Hepatocyte (in vitro differentiated cells): ENCODE data around the gene OLFML1. TPM values are rescaled to one million over a fixed set of nuclear protein-coding genes. Genes with fewer than 3 reads are reported as not detected.

ENCODE experiments used
- DNase-seq: peaks from one replicate; pipeline ENCODE4 v3.0.0-alpha.2; 2016; ENCODE audit warnings: low spot score
- H2AFZ ChIP-seq: fragments of 200-600 bp; sonication (generic); 2 replicates; pipeline ENCODE4 v1.6.0; 2016; ENCODE audit warnings: antibody characterized with exemption, mild to moderate bottlenecking
- H3K27ac ChIP-seq: fragments of 200-600 bp; sonication (generic); 2 replicates; pipeline ENCODE4 v1.5.1; 2016; ENCODE audit warnings: mild to moderate bottlenecking
- H3K27me3 ChIP-seq: fragments of 200-600 bp; sonication (generic); 2 replicates; pipeline ENCODE4 v1.6.1; 2016
- H3K36me3 ChIP-seq: fragments of 200-600 bp; sonication (generic); replicated peaks from 2 replicates; pipeline ENCODE4 v1.5.1; 2016; ENCODE audit warnings: low read depth; ENCODE audit not compliant: insufficient read depth
- H3K4me1 ChIP-seq: fragments of 200-600 bp; sonication (generic); 2 replicates; pipeline ENCODE4 v1.5.1; 2016; ENCODE audit warnings: mild to moderate bottlenecking, moderate library complexity; ENCODE audit not compliant: insufficient read depth
- H3K4me2 ChIP-seq: fragments of 200-600 bp; sonication (generic); 2 replicates; pipeline ENCODE4 v1.6.0; 2016
- H3K4me3 ChIP-seq: fragments of 200-600 bp; sonication (generic); 2 replicates; pipeline ENCODE4 v1.5.1; 2016; ENCODE audit warnings: mild to moderate bottlenecking
- H3K79me2 ChIP-seq: fragments of 200-600 bp; sonication (generic); 2 replicates; pipeline ENCODE4 v1.6.0; 2017; ENCODE audit warnings: mild to moderate bottlenecking
- H3K9me2 ChIP-seq: fragments of 200-600 bp; sonication (generic); replicated peaks from 2 replicates; pipeline ENCODE4 v1.6.0; 2017; ENCODE audit warnings: mild to moderate bottlenecking; ENCODE audit not compliant: insufficient read depth
- H3K9me3 ChIP-seq: fragments of 200-600 bp; sonication (generic); 2 replicates; pipeline ENCODE4 v1.5.1; 2016; ENCODE audit warnings: low read depth, mild to moderate bottlenecking
- H4K20me1 ChIP-seq: fragments of 200-600 bp; sonication (generic); 2 replicates; pipeline ENCODE4 v1.6.0; 2016; ENCODE audit warnings: mild to moderate bottlenecking; ENCODE audit not compliant: insufficient read depth, poor library complexity, severe bottlenecking
- CTCF ChIP-seq: fragments of 200-600 bp; sonication (generic); IDR thresholded peaks from 2 replicates; pipeline ENCODE4 v1.5.1; 2016; ENCODE audit warnings: antibody characterized with exemption, mild to moderate bottlenecking; ENCODE audit not compliant: poor library complexity
- EZH2 ChIP-seq: fragments of 200-600 bp; sonication (generic); IDR thresholded peaks from 2 replicates; pipeline ENCODE4 v1.6.1; 2016; ENCODE audit warnings: antibody characterized with exemption, mild to moderate bottlenecking, borderline replicate concordance
- EZH2phosphoT487 ChIP-seq: fragments of 200-600 bp; sonication (generic); IDR thresholded peaks from one replicate; pipeline ENCODE4 v1.6.1; 2018; ENCODE audit warnings: antibody characterized with exemption, mild to moderate bottlenecking, low read depth, moderate library complexity; ENCODE audit not compliant: unreplicated experiment, severe bottlenecking
- WGBS: methylation state at CpG from one replicate; pipeline ENCODE4 v1.1.6; 2016; ENCODE audit warnings: low lambda C conversion rate; ENCODE audit errors: missing lambda C conversion rate; 5-methylcytosine and 5-hydroxymethylcytosine counted together
- polyA plus RNA-seq: library from polyadenylated mRNA; unstranded; fragments of >200 nt; fragmentation: Nextera tagmentation; extraction: Ambion mirVana; gene quantifications from 2 replicates; pipeline ENCODE4 v1.2.1, GENCODE V29; 2016
- total RNA-seq: library from RNA; depleted of rRNA; stranded (reverse); fragments of >200 nt; gene quantifications from 2 replicates; pipeline ENCODE4 v1.2.3, GENCODE V29; 2014

Gene OLFML1
- total and polyA plus RNA-seq, 2 experiments from 2014 or later: 9.3 to 10.9 TPM

- no peak overlapping the region for H2AFZ ChIP-seq
- H3K9me3 ChIP-seq: no peaks in the 10 kb centered on the region
- H3K79me2 ChIP-seq: no peaks in the 10 kb centered on the region
- no peak overlapping the region for H3K4me2 ChIP-seq
- no peak overlapping the region for H3K4me3 ChIP-seq
- DNase-seq: no peak
- H4K20me1 ChIP-seq: no peaks in the 10 kb centered on the region
- TF ChIP-seq EZH2phosphoT487 (no peak), CTCF (no peak), EZH2 (no peak)
- no peaks in the 10 kb centered on the region for H3K27me3 ChIP-seq
- H3K27ac ChIP-seq: no peak overlapping the region
- no peaks in the 10 kb centered on the region for H3K9me2 ChIP-seq
- no peaks in the 10 kb centered on the region for H3K36me3 ChIP-seq
- 89% methylated on average over 4 of the region's 4 CpGs for WGBS
- H3K4me1 ChIP-seq: peaks cover 17% of the 10 kb centered on the region
Observed at GRCh38 chr11:7495882-7496551, 10.7 kb downstream of the OLFML1 start.

GRCh38 chr11:7498193-7498592 is 12.9 kb downstream of the OLFML1 start:
- 93% methylated on average over 4 of the region's 4 CpGs for WGBS
- H3K9me2 ChIP-seq: no peaks in the 10 kb centered on the region
- H3K27me3 ChIP-seq: no peaks in the 10 kb centered on the region
- TF ChIP-seq EZH2phosphoT487 (no peak), CTCF (no peak), EZH2 (no peak)
- no peak overlapping the region for H3K4me2 ChIP-seq
- no peaks in the 10 kb centered on the region for H4K20me1 ChIP-seq
- H2AFZ ChIP-seq: no peak overlapping the region
- no peak overlapping the region for H3K27ac ChIP-seq
- H3K36me3 ChIP-seq: no peaks in the 10 kb centered on the region
- H3K4me3 ChIP-seq: no peak overlapping the region
- H3K9me3 ChIP-seq: no peaks in the 10 kb centered on the region
- DNase-seq: no peak
- no peaks in the 10 kb centered on the region for H3K79me2 ChIP-seq
- H3K4me1 ChIP-seq: peaks cover 22% of the 10 kb centered on the region

DNA sequence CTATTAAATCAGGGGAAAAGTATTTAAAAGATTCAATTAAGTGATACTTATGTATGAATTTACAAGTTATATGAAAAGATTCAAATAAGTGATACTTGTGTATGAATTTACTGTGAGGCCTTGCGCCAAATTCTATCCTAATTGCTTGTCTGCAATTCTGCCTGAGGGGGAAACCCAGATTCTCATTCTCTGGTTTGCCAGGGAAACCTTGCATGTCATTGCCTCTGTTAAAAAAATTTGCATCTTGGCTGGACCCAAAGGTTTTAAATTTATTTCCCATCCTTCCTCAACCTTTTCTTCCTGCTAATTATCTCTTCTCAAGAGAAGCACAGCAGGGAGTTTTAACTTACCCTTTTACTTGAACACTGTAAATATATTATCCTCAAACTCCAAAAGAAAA is 13.8 kb downstream of the OLFML1 start:
- DNase-seq: no peak

More for the DNA sequence above, 13.8 kb downstream of the OLFML1 start:
- no peak overlapping the region for H3K4me2 ChIP-seq
- H3K4me3 ChIP-seq: no peak overlapping the region
- no peaks in the 10 kb centered on the region for H4K20me1 ChIP-seq
- H3K79me2 ChIP-seq: no peaks in the 10 kb centered on the region
- H3K9me3 ChIP-seq: no peaks in the 10 kb centered on the region
- no peak overlapping the region for H2AFZ ChIP-seq
- H3K27ac ChIP-seq: no peak overlapping the region
- peaks cover 13% of the 10 kb centered on the region for H3K4me1 ChIP-seq
- WGBS: 86% methylated on average over 1 of the region's 1 CpG
- no peaks in the 10 kb centered on the region for H3K9me2 ChIP-seq
- H3K27me3 ChIP-seq: no peaks in the 10 kb centered on the region
- TF ChIP-seq EZH2 (no peak), EZH2phosphoT487 (no peak), CTCF (no peak)
- H3K36me3 ChIP-seq: no peaks in the 10 kb centered on the region
